Upper lobe of left lung (tissue), 4 donors: ENCODE data around the gene TSEN54.

ENCODE experiments used
- POLR2A ChIP-seq, 4 donors: fragments of 450-650 bp; IDR thresholded peaks; one replicate each; pipeline ENCODE4 v1.5.1; 2016 to 2017; ENCODE audit warnings: antibody characterized with exemption in 4 of 4, mild to moderate bottlenecking in 2 of 4
- TF ChIP-seq, protein P1 (sequence below), 6 experiments: fragments of 450-650 bp in 4 of 6; fragments of 200-600 bp in 2 of 6; sonication (generic) in 2 of 6; IDR thresholded peaks; one replicate each; pipeline ENCODE4 v1.5.1; 2016 to 2019; ENCODE audit warnings: antibody characterized with exemption in 6 of 6

- TF ChIP-seq, protein P1, sequence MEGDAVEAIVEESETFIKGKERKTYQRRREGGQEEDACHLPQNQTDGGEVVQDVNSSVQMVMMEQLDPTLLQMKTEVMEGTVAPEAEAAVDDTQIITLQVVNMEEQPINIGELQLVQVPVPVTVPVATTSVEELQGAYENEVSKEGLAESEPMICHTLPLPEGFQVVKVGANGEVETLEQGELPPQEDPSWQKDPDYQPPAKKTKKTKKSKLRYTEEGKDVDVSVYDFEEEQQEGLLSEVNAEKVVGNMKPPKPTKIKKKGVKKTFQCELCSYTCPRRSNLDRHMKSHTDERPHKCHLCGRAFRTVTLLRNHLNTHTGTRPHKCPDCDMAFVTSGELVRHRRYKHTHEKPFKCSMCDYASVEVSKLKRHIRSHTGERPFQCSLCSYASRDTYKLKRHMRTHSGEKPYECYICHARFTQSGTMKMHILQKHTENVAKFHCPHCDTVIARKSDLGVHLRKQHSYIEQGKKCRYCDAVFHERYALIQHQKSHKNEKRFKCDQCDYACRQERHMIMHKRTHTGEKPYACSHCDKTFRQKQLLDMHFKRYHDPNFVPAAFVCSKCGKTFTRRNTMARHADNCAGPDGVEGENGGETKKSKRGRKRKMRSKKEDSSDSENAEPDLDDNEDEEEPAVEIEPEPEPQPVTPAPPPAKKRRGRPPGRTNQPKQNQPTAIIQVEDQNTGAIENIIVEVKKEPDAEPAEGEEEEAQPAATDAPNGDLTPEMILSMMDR (IDR thresholded peaks at IDR 0.05): no peak
- no peak for TF ChIP-seq POLR2A (IDR thresholded peaks at IDR 0.05)
Observed at GRCh38 chr17:75573540-75573957, 57.2 kb downstream of the TSEN54 start.
